Stimulated activated CD4-positive, alpha-beta T cell treated with anti-CD3 and anti-CD28 coated beads, Interleukin-15, amount 100 ng/mL, for 24 hours (primary cell): ENCODE results near the gene MEIS2.

Experiments
- DNase-seq: peaks from one replicate; pipeline ENCODE4 v3.0.0-alpha.2; 2020

MEIS2 gene

DNA sequence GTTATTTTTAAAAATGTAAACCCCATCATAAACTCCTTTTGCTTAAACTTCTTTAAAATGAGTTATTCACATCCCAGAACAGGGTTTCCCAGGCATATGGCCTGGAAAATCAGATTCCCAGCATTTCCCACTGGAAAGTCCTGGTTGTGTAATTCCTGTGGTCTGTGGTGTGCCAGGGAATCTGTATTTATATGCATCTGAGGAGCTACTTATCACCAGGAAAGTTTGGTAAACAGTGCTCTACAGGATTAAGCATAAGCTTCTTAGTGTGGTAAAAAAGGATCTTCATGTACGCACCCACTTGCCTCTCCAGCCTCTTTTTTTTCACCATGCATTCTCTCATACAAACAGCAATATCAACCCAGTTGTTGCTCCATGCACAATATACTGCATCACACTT, 28.2 kb downstream of the MEIS2 start:
- no peak for DNase-seq

DNA sequence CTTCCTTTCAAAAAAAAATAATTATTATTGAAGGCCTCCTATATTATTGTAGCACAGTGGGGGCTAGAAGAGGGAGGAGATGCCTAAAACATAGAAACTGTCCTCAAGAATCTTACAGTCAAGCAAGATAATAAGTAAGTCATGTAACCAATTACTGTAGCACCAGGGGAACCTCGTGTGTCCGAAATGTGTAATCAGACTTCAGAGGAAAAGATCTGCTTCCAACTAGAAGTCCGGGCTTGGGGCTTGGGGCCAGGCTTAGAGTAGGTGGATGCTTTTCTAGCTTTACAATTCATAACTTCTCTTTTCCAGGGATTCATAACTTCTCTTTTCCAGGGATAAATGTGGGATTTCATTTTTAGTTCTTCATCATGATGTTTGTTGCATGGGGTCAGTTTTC, 29.2 kb downstream of the MEIS2 start:
- no peak for DNase-seq

DNA sequence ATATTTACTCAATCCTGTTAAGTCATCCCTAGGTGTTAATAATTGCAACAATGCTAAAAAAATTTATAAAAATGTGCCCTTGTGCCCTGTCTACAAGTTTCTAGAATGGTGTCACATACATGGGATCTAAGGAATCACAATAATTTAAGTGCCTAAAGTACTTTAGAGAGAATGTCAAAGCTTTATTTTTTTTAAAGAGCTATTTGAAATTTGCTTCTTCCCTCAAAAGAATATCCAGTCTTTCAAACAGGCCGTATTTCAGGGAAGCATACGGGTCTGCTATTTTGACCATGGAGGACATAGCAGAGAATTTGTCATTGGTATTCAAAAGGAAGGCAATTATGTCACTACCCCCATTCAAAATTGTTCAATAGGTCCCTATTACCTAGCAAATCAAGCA, 29.7 kb downstream of the MEIS2 start:
- DNase-seq, result no peak

DNA sequence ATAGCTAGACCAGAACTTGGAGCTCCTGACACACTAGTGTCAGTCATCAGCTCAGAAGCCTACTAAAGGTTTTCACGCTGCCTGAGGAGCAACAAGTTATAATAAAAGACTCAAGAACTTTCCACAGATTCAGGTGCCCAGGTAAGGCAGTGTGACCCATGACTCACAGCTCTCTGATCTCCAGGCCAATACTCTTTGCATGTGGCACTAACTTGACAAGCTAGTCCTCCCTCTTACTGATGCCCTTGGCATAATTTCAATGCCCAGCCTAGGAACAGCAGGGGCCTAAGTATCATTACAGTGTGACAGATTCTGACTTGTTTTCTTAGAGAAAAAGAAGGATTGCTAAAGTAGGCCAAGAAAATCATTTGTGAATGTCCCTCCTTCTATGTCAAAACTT, 38.4 kb downstream of the MEIS2 start:
- DNase-seq, result no peak

DNA sequence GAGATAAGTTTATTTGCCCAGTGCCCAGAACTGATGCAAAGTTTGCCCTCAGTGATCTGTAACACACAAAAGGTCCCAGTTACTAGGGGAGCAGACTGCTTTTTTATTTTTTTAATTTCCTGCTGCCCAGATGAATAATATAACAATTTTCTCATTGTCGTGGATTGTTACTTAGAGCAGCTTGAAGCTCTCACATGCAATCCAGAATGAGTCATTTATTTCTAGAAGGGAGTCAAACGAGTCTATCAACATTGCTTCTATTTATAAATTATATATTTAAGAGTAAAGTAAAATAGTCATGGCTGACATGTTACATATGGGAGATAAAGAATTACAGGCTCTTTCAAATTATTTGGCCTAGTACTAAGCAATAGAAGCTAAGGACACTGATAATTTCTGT, 41.3 kb downstream of the MEIS2 start:
- DNase-seq, result no peak

DNA sequence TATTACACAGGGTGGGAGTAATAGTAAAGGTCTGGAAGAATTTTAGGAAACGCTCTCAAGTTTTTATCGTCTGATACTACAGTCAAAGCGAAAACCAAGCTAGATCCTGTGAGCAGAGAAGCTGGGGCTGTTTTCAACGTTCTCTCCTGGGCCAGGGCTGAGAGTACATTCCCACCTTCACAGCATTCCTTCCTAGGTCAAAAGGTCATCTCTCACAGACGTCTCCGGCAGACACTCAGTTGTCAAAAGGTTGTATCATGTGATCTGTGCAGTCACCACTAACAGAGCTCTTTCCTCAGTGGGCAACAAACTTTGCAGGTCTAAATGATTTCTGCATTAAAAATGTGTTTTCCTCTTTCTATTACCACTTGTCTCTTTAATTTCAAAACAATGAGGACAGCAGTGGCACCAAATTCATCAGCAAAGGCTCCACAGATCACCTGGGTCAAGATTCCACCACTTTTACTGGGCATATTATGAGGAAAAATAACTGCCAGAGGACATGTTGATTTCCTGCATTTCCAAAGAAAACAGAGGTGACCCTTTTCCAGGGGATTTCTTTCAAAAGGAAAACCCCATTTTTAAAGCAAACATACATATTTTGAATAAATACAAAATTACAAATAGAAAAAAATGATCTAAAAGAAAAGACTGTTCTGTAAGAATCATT, 41.9 kb downstream of the MEIS2 start:
- DNase-seq, result no peak

DNA sequence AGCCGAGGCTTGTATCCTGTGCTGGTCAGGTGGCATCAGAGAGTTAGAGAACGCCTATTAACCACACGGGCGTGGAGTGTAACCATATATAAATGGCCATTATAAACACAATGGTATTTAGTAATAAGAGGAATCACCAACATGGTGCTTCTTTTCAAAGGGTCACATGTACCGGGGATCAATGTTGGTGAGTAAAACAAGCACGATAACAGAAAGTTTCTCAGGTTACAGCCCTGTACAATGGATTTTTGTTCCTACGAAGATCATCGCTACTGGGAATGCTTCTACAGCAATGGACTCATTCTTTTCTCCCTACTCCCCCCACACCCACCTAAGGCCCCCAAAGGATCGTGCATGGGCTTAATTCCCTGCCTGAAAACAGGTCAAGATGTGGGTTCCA, 42.5 kb downstream of the MEIS2 start:
- DNase-seq, result no peak

DNA sequence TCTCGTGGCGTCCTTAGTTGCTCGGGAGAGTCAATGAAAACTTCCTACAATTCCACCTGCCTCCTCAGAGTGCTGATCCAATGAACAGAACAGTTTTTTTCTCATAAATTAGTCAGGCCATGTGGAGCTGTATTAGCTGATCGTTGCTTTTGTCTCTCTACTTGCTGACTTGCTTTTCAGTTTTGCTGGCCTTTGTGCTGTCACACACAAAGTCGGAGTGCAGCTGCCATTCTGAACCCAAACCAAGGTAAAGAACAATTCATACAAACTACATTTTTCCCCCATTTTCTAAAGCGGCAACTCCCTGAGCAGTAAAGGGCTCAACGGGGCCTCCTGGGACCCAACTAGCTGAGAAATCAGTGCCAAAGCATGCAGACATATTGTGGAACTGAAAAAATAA, 43.1 kb downstream of the MEIS2 start:
- no peak for DNase-seq

DNA sequence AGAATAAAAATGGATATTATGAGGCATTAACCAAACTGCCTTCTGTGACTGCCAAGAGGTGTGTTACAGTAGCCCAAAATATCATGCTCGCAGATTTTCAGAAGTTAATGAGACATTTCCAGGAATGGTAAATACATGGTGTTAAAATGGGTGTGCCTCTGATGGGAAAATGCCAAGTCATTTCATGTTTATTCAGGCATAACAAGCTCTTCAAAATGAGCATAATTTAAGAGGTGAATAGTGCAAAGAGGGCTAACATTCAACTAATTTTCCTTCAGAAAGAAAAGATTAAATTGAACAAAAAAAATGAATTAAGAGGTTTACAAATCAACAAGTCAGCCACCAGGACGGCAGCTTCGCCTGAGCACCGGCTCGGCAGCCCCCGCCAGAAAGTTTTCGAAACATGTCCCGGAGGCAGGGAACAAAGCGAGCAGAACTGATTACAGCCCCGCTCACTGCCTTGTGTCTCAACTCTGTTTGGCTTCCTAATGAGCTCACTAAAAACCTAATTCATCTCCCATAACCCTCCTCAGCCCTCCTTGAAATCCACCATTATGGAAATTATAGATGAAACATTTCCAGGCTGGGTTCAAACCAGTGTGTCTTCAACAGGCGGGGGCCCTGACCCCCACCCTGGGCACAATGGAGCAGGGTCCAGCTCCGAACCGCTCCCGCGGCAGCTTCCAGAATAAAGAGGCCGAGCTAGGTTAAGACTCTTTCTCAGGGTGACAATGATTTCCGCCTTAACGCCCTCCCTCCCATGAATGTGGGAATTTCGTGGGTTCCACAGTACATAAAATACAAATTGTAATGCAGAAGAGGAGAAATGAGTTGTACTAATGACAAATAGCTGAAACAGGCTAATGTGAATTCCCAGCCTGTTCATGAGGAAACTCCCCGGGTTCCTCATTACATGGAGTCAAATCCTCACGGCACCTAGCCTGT, 43.9 kb downstream of the MEIS2 start:
- no peak for DNase-seq

DNA sequence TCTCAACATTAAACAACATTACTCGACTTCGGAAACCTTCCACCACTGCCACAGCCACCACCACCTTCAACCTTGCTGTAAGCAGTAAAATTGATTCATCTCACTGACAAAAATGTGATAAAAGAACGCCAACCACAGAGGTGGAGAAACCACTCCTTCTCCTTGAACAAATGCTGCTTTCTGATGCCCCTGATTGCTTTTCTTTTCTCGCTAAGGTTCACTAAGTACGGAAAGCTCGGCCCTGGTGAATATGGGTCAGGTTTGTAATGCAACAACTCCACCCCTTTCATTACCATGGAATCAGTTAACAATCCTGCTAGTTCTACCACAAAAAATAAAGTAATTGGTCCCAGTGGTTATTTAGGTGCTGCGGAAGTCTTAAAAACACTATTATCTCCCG, 44.9 kb downstream of the MEIS2 start:
- DNase-seq, result no peak

DNA sequence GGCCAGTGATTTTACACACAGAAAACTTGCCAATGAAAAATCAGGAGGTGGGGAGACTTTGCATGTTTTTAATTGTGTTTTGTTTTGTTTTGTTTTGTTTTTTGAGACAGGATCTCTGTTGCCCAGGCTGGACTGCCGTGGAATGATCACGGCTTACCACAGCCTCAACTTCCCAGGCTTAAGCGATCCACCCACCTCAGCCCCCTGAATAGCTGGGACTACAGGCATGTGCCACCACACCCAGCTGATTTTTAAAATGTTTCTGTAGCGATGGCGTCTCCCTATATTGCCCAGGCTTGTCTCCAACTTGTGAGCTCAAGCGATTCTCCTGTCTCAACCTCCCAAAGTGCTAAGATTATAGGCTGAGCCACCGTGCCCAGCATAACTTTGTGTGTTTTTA, 46.0 kb downstream of the MEIS2 start:
- DNase-seq, result no peak

DNA sequence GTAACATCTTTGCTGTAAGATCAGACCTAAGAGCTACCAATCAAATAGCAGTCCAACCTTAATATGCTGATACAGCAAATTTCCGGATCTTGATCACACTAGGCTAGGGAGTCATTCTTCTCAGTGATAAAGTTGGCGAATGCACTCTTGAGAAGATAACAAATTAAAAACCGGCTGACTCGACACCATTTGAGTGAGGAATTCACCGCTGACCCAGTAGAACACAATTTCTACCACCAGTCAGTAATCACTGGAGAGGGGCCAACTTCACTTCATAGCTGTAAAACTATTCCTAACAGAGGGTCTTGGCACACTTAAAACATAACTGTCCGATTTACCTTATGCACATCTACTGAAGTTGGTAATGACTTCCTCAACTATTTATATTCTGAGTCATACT, 47.2 kb downstream of the MEIS2 start:
- DNase-seq, result no peak

DNA sequence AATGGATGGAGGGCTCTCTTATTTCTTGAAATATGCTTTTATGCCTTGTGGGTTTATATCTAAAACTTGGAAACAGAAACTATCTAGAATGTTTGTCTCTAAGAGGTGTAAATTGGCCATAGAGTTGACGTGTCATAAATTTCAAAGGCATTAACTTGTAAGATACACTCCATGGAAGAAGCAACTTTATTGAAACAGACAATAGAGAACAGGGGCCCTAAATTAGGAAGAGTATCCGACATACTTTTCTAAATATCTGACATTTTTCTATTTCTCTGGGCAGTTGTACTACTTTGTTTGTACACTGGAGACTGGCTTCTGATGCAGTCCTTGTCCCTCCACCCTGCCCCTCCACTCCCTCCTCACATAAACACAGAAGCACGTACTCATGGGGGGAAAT, 50.0 kb downstream of the MEIS2 start:
- no peak for DNase-seq

DNA sequence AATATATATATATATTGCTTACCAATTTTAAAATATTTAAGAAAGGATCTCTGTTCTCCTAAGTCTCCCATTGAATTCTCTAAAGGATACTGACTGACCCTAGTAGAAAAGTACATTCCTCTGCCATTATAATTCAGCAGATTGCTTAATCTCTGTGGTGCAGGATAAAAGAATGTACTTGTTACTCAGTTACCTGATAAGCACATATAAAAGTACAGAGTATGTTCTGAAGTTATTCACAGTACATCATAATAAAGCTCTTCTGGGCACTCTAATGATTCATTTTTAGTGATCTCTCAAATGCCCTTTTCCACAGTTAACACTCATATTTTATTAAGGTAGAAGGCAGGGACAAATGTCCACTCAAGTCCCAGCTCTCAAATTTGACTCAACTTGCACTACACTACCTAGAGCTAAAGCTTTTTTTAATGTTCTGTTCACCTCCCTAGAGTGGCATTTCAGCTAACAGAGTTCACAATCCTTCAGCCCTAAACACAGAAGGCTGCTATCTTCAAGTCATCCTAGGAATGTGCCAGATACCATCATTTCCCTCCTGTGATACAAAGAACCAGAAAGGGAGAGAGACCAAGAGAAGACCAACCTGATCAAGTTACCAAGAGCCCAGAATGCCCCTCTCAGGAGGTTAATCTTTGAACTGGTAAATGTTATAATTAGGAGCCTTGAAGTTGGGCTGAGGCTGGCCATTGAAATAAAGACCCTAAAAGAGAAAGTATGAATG, 53.3 kb downstream of the MEIS2 start:
- no peak for DNase-seq

DNA sequence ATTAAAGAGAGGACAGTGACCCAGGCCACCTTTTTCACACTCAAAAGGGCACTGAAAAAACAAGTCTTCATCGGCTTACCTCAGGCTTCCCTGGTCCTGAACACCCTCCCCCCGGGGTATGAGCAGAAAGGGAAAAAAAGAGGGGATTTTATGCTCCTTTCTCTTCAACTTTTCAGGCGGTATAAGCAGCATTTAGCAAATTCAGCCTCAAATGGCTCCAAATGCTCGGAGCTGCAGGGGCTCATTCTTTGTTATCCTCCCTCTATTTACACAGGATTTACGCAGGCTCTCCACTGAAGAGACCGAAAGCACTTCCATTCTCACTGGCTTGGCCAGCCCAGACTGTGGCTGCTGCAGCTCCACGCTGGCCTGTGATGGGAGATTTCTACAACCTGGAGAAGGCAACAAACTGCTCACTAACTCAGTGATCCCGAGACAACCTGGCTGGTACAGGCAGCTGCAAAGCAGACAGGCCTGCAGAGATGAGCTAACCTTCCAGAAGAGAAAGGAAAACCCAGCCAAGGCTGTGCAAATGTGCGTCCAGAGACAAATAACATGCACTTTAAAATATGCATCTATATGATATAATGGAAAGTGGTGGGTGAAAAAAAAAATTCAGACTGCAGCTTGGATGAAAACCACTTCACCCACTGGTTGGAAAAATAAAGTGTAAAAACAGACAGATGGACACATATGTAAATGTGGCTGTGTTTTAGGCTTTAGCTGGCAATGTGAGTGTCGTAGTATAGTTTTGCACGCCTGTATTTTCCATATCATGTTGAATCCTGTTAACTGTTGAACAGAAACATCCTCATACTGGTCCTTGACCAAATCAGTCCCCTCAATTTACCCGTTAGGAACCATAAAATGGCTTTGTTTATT, 54.2 kb downstream of the MEIS2 start:
- DNase-seq, result no peak

DNA sequence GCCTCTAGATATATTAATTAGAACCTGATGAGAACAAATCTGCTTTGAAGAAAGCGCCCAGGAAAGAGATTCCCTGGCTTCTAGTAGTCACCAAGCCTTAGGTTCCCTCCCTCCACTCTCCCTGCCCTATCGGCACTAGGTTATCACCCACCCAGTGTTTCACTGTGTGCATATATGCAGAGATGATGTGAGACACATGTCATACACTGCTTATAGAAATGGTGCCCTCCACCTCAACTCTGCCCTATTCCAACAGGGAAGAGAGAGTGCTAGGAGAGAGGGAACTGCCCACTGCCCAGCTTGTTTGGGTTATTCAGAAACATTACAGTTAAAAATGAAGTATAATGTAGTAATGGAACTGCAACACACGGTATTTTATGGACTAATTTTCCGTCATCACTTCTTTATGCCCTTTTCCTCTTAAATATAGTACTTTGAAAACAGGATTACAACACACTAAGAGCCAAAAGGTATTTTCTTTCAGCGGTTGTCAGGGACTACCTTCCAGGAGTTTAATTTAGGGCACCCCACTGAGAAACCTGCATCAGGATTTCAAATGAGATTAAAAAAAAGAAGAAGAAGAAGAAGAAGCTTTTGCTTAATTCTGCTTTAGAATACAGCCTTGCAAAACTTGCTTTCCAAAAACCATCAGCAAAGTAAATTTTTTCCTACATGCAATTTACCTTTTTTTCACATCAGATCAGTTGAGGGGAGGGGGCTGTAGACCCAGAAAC, 55.3 kb downstream of the MEIS2 start:
- no peak for DNase-seq

DNA sequence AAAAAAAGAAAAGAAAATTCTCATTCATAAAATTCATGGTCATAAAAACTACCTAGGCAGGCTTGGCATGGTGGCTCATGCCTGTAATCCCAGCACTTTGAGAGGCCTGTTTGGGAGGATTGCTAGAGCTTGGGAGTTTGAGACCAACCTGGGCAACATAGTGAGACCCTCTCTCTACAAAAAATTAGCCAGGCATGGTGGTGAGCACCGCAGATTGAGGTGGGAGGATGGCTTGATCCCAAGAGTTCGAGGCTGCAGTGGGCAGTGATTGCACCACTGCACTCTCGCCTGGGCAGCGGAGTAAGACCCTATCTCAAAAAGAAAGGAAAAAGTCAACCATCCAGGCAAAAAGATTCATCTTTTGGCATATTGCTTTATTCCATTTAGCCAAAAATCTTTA, 58.5 kb downstream of the MEIS2 start:
- DNase-seq, result no peak

DNA sequence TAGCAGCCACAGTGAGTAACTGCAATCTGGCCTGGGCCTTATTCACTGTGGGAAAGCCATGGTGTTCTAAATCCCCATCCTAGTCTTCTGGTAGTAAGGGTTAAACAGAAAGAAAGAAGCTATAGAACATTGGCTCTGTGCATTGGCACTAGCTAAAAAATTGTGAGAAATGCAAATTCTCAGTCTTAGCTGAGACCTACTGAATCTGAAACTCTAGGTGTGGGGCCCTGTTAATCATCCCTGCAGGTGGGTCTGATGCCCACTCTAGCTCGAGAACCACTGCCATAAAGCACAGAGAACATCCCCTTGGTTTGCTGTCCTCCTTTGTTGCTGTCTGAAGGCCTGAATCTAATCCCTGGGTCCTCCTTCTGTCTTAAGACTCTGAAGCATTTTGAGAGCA, 59.3 kb downstream of the MEIS2 start:
- no peak for DNase-seq

DNA sequence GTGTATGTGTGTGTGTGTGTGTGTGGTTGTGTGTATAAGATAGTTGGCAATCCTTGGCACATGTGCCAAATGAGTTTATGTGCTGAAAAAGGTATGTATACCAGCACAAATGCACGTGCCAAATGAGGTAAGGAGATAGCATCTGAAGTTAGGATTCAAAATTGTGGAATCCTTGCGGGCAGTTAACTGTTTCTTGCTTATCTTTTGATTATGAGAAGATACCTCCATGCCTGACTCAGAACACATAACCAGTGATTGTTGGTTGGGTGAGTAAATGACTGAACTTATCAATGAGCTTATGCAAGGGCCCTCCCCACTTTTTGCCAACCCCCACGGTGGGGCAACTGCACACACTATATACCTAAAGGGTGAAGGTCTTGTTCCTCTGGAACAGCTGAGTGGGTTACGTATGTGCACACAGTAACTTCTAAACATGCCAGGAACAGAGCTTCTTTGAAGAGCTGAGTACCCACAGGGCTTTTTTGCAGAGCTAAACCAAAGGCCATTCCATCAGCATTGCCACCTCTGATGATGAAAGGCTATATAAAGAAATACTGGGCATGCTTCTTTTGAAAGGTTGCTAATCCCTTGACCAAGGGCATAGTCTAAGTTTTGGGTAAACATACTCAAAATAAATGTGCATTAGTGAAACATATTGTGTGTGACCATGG, 60.1 kb downstream of the MEIS2 start:
- no peak for DNase-seq

DNA sequence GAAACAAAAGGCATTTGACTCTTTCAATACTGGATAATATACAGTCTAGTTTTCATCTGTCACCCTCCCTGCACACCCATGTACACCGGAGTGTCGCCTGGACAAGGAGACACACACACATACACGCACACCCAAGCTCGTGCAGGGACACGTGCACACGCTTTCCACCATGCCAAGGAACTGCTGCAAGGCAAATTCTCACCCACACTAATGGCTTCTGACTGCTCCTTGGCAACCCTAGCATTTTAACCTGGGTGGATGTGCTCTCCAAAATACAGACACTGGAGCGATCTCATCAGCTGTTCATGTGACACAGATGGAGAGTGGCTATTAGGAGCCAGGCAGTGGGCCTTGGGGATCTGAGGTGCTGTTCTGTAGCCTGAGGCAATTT, 61.6 kb downstream of the MEIS2 start:
- DNase-seq, result no peak
